HG03432 (cell line): Measurements from ENCODE around the gene ZDHHC24.

Source experiments
- ATAC-seq: cut with Tn5 transposase; IDR thresholded peaks from one replicate; pipeline ENCODE4 v1.9.1; 2021; ENCODE audit warnings: mild to moderate bottlenecking, moderate library complexity; ENCODE audit not compliant: unreplicated experiment

Gene ZDHHC24

GRCh38 chr11:66505276-66505816 lies 40.5 kb downstream of the ZDHHC24 start:
- ATAC-seq = no peak

- ATAC-seq = no peak
Measured at GRCh38 chr11:66498506-66498905, 47.3 kb downstream of the ZDHHC24 start.

GRCh38 chr11:66497206-66497605 lies 48.6 kb downstream of the ZDHHC24 start:
- no peak for ATAC-seq

GRCh38 chr11:66495401-66495854 lies 50.4 kb downstream of the ZDHHC24 start:
- no peak for ATAC-seq

- no peak for ATAC-seq
Measured at GRCh38 chr11:66494935-66495334, 50.9 kb downstream of the ZDHHC24 start.

- ATAC-seq = no peak
Measured at GRCh38 chr11:66494458-66494857, 51.4 kb downstream of the ZDHHC24 start.

GRCh38 chr11:66493130-66493529 lies 52.7 kb downstream of the ZDHHC24 start:
- ATAC-seq = no peak

GRCh38 chr11:66492161-66492865 lies 53.5 kb downstream of the ZDHHC24 start:
- ATAC-seq = no peak

GRCh38 chr11:66491315-66491935 lies 54.4 kb downstream of the ZDHHC24 start:
- no peak for ATAC-seq

GRCh38 chr11:66489636-66490035 lies 56.2 kb downstream of the ZDHHC24 start:
- ATAC-seq = no peak

- no peak for ATAC-seq
Measured at GRCh38 chr11:66488957-66489356, 56.9 kb downstream of the ZDHHC24 start.

- no peak for ATAC-seq
Measured at GRCh38 chr11:66484806-66485380, 61.0 kb downstream of the ZDHHC24 start.

GRCh38 chr11:66480117-66480938 lies 65.5 kb downstream of the ZDHHC24 start, which contains the start of gene DPP3:
DPP3 (plus strand) TSS chr11:66480434; CDS start chr11:66482201, 1,767 bp downstream.
- ATAC-seq = peak; percentile 86

GRCh38 chr11:66479394-66480116 lies 66.3 kb downstream of the ZDHHC24 start:
- ATAC-seq = no peak

- ATAC-seq = no peak
Measured at GRCh38 chr11:66478729-66479393, 67.0 kb downstream of the ZDHHC24 start.

- ATAC-seq = no peak
Measured at GRCh38 chr11:66477263-66478201, 68.3 kb downstream of the ZDHHC24 start.

- no peak for ATAC-seq
Measured at GRCh38 chr11:66476841-66477251, 69.0 kb downstream of the ZDHHC24 start.

GRCh38 chr11:66476173-66476840 lies 69.5 kb downstream of the ZDHHC24 start:
- ATAC-seq = no peak
